Activated CD4-positive, alpha-beta T cell treated with anti-CD3 and anti-CD28 coated beads for 36 hours (primary cell): ENCODE results near the gene SAMSN1. TPM values are rescaled to one million over a fixed set of nuclear protein-coding genes. Genes with fewer than 3 reads are reported as not detected.

ENCODE experiments used
- ATAC-seq: fragments of 200-7000 bp; cut with Tn5 transposase; one replicate; pipeline ENCODE4 v1.10.0; 2021; ENCODE audit warnings: mild to moderate bottlenecking, moderate library complexity
- CTCF ChIA-PET: fragments of 350-600 bp; sonication (Branson Sonifier 250); formaldehyde crosslinking; loops from one replicate; lab custom pipeline; 2021; ENCODE audit warnings: antibody characterized with exemption; lab: Charles Lee
- POLR2A ChIA-PET: fragments of 350-600 bp; sonication (Branson Sonifier 250); formaldehyde crosslinking; loops from one replicate; lab custom pipeline; 2021; ENCODE audit warnings: antibody characterized with exemption, inconsistent platforms; lab: Charles Lee
- DNase-seq: peaks from one replicate; pipeline ENCODE4 v3.0.0-alpha.2; 2020
- H3K27ac Mint-ChIP-seq: one replicate; pipeline ENCODE4 v1.8.0; 2021; ENCODE audit warnings: mixed read lengths
- H3K27me3 Mint-ChIP-seq: one replicate; pipeline ENCODE4 v1.8.0; 2021; ENCODE audit warnings: mixed read lengths
- H3K36me3 Mint-ChIP-seq: one replicate; pipeline ENCODE4 v1.8.0; 2021; ENCODE audit warnings: low read depth, mixed read lengths
- H3K4me1 Mint-ChIP-seq: one replicate; pipeline ENCODE4 v1.8.0; 2021; ENCODE audit warnings: mixed read lengths
- H3K4me3 Mint-ChIP-seq: one replicate; pipeline ENCODE4 v1.8.0; 2021; ENCODE audit warnings: mild to moderate bottlenecking, moderate library complexity, mixed read lengths
- H3K9me3 Mint-ChIP-seq: one replicate; pipeline ENCODE4 v1.8.0; 2021; ENCODE audit warnings: low read depth, mixed read lengths
- intact Hi-C, 2 experiments: fragments of 100-400 bp; cut with DNase I in 1 of 2; cut with micrococcal nuclease in 1 of 2; formaldehyde crosslinking; loops; one replicate each; pipeline versions ENCODE4 v1.14.2 to v1.15.1; 2022 to 2024; cut with DNase I, micrococcal nuclease
- total RNA-seq, 2 experiments: library from RNA; stranded (reverse); gene quantifications; one replicate each; pipeline ENCODE4 v1.2.3, GENCODE V29; 2021

SAMSN1 gene
- total RNA-seq, 2 experiments from 2014 or later = 39.8 to 43.5 TPM

DNA sequence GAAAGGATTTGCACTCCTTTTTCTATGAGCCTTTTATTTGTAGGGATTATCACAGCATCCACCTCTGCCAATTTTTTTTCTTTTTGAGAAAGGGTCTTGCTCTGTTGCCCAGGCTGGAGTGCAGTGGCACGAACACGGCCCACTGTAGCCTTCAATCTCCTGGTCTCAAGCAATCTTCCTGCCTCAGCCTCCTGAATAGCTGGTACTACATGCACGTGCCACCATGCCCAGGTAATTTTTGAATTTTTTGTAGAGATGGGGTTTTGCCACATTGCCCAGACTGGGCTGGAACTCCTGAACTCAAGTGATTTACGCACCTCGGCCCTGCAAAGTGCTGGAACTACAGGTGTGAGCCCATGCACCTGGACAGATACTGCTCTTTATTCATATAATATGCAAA lies 2.1 kb downstream of the SAMSN1 start:
- CTCF ChIA-PET = interaction anchor here (1.4 kb wide), 1 partner anchor 11 kb away, joined by 7 read pairs; no protein-coding TSS in a partner anchor

GRCh38 chr21:14542638-14543037 lies 3.5 kb downstream of the SAMSN1 start:
- POLR2A ChIA-PET = interaction anchor here (0.9 to 1.1 kb wide), 2 partner anchors 15 to 159 kb away, joined by 4 read pairs; partner anchors contain the start of gene HSPA13
- ATAC-seq = no peak
- H3K9me3 Mint-ChIP-seq = peaks cover 4% of the 10 kb centered on the region
- peaks cover 28% of the 10 kb centered on the region for H3K36me3 Mint-ChIP-seq
- H3K4me3 Mint-ChIP-seq = peak overlapping the region; percentile 85
- H3K27ac Mint-ChIP-seq = peak overlapping the region; percentile 73
- intact Hi-C loops = loop anchor here in 1 of 2 experiments (10.0 kb wide), 1 partner anchor 282 kb away; no protein-coding TSS in a partner anchor
- CTCF ChIA-PET = interaction anchor here (0.6 to 1.4 kb wide), 5 partner anchors 9 to 156 kb away, joined by 3 to 7 read pairs (median 3); no protein-coding TSS in a partner anchor
- no peaks in the 10 kb centered on the region for H3K27me3 Mint-ChIP-seq
- no peak for DNase-seq
- peaks cover 50% of the 10 kb centered on the region for H3K4me1 Mint-ChIP-seq

More for the DNA sequence above, 2.1 kb downstream of the SAMSN1 start:
- POLR2A ChIA-PET = no interaction called here
- DNase-seq (no peak), ATAC-seq (no peak)
- intact Hi-C loops = loop anchor here in 1 of 2 experiments (10.0 kb wide), 1 partner anchor 281 kb away; no protein-coding TSS in a partner anchor
- H3K4me3 Mint-ChIP-seq = peak overlapping the region; percentile 83
- no peaks in the 10 kb centered on the region for H3K27me3 Mint-ChIP-seq
- peak overlapping the region; percentile 90 for H3K27ac Mint-ChIP-seq
- H3K36me3 Mint-ChIP-seq = peaks cover 25% of the 10 kb centered on the region
- H3K4me1 Mint-ChIP-seq = peaks cover 49% of the 10 kb centered on the region
- H3K9me3 Mint-ChIP-seq = peaks cover 4% of the 10 kb centered on the region

DNA sequence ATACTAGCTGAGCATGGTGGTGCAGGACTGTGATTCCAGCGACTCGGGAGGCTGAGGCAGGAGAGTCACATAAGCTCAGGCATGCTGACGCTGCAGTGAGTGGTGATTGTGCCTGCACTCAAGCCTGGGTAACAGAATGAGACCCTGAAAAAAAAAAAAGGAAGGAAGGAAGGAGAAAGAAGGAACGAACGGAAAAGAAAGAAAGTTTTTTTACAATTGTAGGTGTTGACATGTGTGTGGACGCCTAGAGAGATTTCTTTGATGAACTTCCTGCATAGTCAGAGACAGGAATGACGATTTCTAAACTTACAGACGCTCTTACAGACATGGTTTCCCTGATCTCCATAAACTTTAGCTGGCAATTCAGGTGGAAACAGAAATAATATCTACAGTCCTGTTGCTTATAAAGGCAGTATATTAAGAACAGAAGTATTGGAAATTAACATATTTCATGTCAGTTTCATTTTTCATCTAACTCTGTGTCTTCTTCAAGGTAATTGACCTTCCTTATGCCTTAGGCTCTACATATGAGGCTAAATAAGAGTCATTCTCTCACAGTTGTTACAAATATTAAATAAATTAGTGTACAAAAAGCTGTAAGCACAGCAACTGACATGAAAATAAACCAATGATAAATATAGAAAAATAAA lies 4.1 kb downstream of the SAMSN1 start:
- intact Hi-C loops = loop anchor here in 1 of 2 experiments (10.0 kb wide), 1 partner anchor 283 kb away; no protein-coding TSS in a partner anchor
- ATAC-seq (peak; percentile 28), DNase-seq (peak; percentile 47)
- Mint-ChIP-seq H3K27me3 (no peaks in the 10 kb centered on the region), H3K27ac (peak overlapping the region; percentile 97), H3K36me3 (peaks cover 32% of the 10 kb centered on the region), H3K4me3 (peak overlapping the region; percentile 85), H3K4me1 (peaks cover 51% of the 10 kb centered on the region), H3K9me3 (peaks cover 7% of the 10 kb centered on the region)
- CTCF ChIA-PET = interaction anchor here (0.6 to 1.7 kb wide), 9 partner anchors 8 to 199 kb away, joined by 3 to 9 read pairs (median 3); no protein-coding TSS in a partner anchor
- POLR2A ChIA-PET = interaction anchor here (0.9 to 1.1 kb wide), 2 partner anchors 15 to 159 kb away, joined by 4 read pairs; partner anchors contain the start of gene HSPA13

DNA sequence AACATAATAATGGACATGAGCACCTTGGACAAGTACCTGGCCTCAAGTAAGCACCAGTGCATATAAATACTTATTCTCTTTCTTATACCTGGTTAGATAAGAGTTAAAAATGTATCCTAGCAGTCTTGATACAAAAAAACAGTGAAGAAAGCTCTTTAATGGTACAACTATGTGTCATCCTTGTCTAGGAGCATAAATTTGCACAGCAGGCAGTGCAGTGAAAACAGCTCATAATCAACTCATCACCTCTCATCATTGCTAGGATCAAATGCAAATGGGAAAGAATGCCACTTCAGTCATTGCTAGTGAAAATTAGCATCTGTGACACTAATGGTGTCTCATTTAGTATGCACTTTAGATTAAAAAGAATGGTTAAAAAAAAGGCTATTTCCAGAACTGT lies 7.6 kb downstream of the SAMSN1 start:
- CTCF ChIA-PET = interaction anchor here (1.2 kb wide), 1 partner anchor 34 kb away, joined by 3 read pairs; no protein-coding TSS in a partner anchor

GRCh38 chr21:14536929-14537328 lies 9.2 kb downstream of the SAMSN1 start:
- Mint-ChIP-seq H3K4me1 (peaks cover 85% of the 10 kb centered on the region), H3K27ac (peak overlapping the region; percentile 66), H3K27me3 (no peaks in the 10 kb centered on the region), H3K9me3 (peaks cover 26% of the 10 kb centered on the region), H3K36me3 (peaks cover 60% of the 10 kb centered on the region), H3K4me3 (no peak overlapping the region)
- no peak for DNase-seq
- ATAC-seq = no peak
- ChIA-PET POLR2A (interaction anchor here (0.6 kb wide), 1 partner anchor 79 kb away, joined by 4 read pairs; no protein-coding TSS in a partner anchor), CTCF (interaction anchor here (2.7 kb wide), 1 partner anchor 10 kb away, joined by 10 read pairs; no protein-coding TSS in a partner anchor)
- intact Hi-C loops = loop anchor here in 1 of 2 experiments (10.0 kb wide), 1 partner anchor 1198 kb away; no protein-coding TSS in a partner anchor

More for the DNA sequence above, 7.6 kb downstream of the SAMSN1 start:
- Mint-ChIP-seq H3K27me3 (no peaks in the 10 kb centered on the region), H3K36me3 (peaks cover 55% of the 10 kb centered on the region), H3K27ac (peak overlapping the region; percentile 83), H3K4me3 (peak overlapping the region; percentile 53), H3K4me1 (peaks cover 74% of the 10 kb centered on the region), H3K9me3 (peaks cover 26% of the 10 kb centered on the region)
- POLR2A ChIA-PET = interaction anchor here (0.6 kb wide), 1 partner anchor 222 kb away, joined by 3 read pairs; no protein-coding TSS in a partner anchor
- intact Hi-C loops = loop anchor here in 1 of 2 experiments (10.0 kb wide), 1 partner anchor 1196 kb away; no protein-coding TSS in a partner anchor
- ATAC-seq (peak; percentile 20), DNase-seq (no peak)

- Mint-ChIP-seq H3K9me3 (peaks cover 25% of the 10 kb centered on the region), H3K4me3 (peak overlapping the region; percentile 83), H3K27me3 (no peaks in the 10 kb centered on the region), H3K27ac (peak overlapping the region; percentile 100), H3K4me1 (peaks cover 85% of the 10 kb centered on the region), H3K36me3 (peaks cover 56% of the 10 kb centered on the region)
- ChIA-PET CTCF (interaction anchor here (1.1 to 2.7 kb wide), 3 partner anchors 9 to 153 kb away, joined by 3 to 10 read pairs (median 3); partner anchors contain the start of gene HSPA13), POLR2A (interaction anchor here (0.7 kb wide), 1 partner anchor 10 kb away, joined by 3 read pairs; no protein-coding TSS in a partner anchor)
- DNase-seq = no peak
- no peak for ATAC-seq
- intact Hi-C loops = loop anchor here (2.0 to 10.0 kb wide), 4 partner anchors 49 to 1199 kb away; partner anchors contain the start of gene HSPA13 (in 1 of the 2)
Measured at GRCh38 chr21:14535702-14536101, 10.4 kb downstream of the SAMSN1 start.

GRCh38 chr21:14533499-14534428 lies 12.4 kb downstream of the SAMSN1 start:
- Mint-ChIP-seq H3K9me3 (peaks cover 22% of the 10 kb centered on the region), H3K27me3 (no peaks in the 10 kb centered on the region), H3K4me1 (peaks cover 80% of the 10 kb centered on the region), H3K27ac (peak overlapping the region; percentile 100), H3K4me3 (peak overlapping the region; percentile 83), H3K36me3 (peaks cover 53% of the 10 kb centered on the region)
- ChIA-PET POLR2A (no interaction called here), CTCF (interaction anchor here (1.2 to 1.6 kb wide), 2 partner anchors 10 to 204 kb away, joined by 5 to 7 read pairs; no protein-coding TSS in a partner anchor)
- ATAC-seq = peak; percentile 78
- intact Hi-C loops = loop anchor here (1.0 to 10.0 kb wide), 10 partner anchors 10 to 1201 kb away; partner anchors contain the start of genes HSPA13 (in 2 of the 2) and SAMSN1 (in 2 of the 2)
- DNase-seq = peak; percentile 21

GRCh38 chr21:14531757-14532316 lies 14.3 kb downstream of the SAMSN1 start:
- intact Hi-C loops = loop anchor here (5.0 to 10.0 kb wide), 5 partner anchors 60 to 1203 kb away; partner anchors contain the start of gene HSPA13 (in 1 of the 2)
- Mint-ChIP-seq H3K4me3 (peak overlapping the region; percentile 28), H3K27me3 (no peaks in the 10 kb centered on the region), H3K4me1 (peaks cover 76% of the 10 kb centered on the region), H3K36me3 (peaks cover 46% of the 10 kb centered on the region), H3K27ac (peak overlapping the region; percentile 82), H3K9me3 (peaks cover 18% of the 10 kb centered on the region)
- peak; percentile 7 for ATAC-seq
- POLR2A ChIA-PET = interaction anchor here (0.8 kb wide), 1 partner anchor 8 kb away, joined by 3 read pairs; no protein-coding TSS in a partner anchor
- DNase-seq = peak; percentile 37
- CTCF ChIA-PET = interaction anchor here (0.6 to 1.4 kb wide), 4 partner anchors 10 to 54 kb away, joined by 3 to 4 read pairs (median 4); no protein-coding TSS in a partner anchor

- no peak for DNase-seq
- ATAC-seq = no peak
- Mint-ChIP-seq H3K27ac (peak overlapping the region; percentile 78), H3K36me3 (peaks cover 36% of the 10 kb centered on the region), H3K4me3 (no peak overlapping the region), H3K9me3 (peaks cover 9% of the 10 kb centered on the region), H3K27me3 (no peaks in the 10 kb centered on the region), H3K4me1 (peaks cover 77% of the 10 kb centered on the region)
- POLR2A ChIA-PET = no interaction called here
- CTCF ChIA-PET = interaction anchor here (1.4 kb wide), 1 partner anchor 14 kb away, joined by 4 read pairs; no protein-coding TSS in a partner anchor
- intact Hi-C loops = loop anchor here (5.0 to 10.0 kb wide), 5 partner anchors 62 to 1204 kb away; partner anchors contain the start of gene HSPA13 (in 1 of the 2)
Measured at GRCh38 chr21:14530592-14530991, 15.5 kb downstream of the SAMSN1 start.
